ENCODE data around the gene MFAP3.
"Not testable (repeated sequence)": the region's sequence is repeated elsewhere in the genome, so short reads cannot be mapped to it uniquely, and the experiment has no call there.

MFAP3 gene

DNA sequence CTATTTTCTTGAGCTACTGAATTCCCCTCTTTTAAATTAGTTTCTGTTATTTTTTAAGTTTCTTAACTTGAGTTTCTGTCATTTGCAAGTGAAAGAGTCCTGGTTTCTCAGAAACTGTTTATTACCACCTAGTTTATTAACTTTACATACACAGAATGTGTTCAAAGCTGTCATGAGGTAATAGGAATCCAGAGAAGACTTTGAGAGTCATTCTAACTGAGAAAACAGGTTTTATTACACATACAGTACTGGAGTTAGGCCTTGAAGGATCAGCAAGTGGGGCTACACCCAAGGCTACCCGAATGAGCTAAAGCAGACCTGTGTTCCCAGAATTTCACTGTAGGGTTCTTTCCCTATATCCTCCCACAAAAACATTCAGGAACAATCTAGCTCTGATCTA is 33.1 kb upstream of the MFAP3 start:
- TF ChIP-seq, protein P1, sequence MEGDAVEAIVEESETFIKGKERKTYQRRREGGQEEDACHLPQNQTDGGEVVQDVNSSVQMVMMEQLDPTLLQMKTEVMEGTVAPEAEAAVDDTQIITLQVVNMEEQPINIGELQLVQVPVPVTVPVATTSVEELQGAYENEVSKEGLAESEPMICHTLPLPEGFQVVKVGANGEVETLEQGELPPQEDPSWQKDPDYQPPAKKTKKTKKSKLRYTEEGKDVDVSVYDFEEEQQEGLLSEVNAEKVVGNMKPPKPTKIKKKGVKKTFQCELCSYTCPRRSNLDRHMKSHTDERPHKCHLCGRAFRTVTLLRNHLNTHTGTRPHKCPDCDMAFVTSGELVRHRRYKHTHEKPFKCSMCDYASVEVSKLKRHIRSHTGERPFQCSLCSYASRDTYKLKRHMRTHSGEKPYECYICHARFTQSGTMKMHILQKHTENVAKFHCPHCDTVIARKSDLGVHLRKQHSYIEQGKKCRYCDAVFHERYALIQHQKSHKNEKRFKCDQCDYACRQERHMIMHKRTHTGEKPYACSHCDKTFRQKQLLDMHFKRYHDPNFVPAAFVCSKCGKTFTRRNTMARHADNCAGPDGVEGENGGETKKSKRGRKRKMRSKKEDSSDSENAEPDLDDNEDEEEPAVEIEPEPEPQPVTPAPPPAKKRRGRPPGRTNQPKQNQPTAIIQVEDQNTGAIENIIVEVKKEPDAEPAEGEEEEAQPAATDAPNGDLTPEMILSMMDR (conservative IDR thresholded peaks at IDR 0.05; ENCODE audit: low read depth, low read length) = no peak
- Histone ChIP-seq H3K9ac (no peak overlapping the region), H4K20me1 (ENCODE audit: insufficient read depth) (no peaks in the 10 kb centered on the region), H3K27ac (no peak overlapping the region), H3K4me2 (no peak overlapping the region), H3K27me3 (ENCODE audit: insufficient read depth, low read depth) (no peaks in the 10 kb centered on the region), H3K36me3 (ENCODE audit: insufficient read depth) (no peaks in the 10 kb centered on the region), H3K4me3 (IDR thresholded peaks at IDR 0.05; ENCODE audit: insufficient read depth, low read depth, low read length) (no peak overlapping the region), H3K79me2 (ENCODE audit: insufficient read depth, low read depth) (no peaks in the 10 kb centered on the region), H2AFZ (ENCODE audit: low read depth) (no peak overlapping the region), H3K4me1 (ENCODE audit: low read depth, poor library complexity, severe bottlenecking) (no peaks in the 10 kb centered on the region)

DNA sequence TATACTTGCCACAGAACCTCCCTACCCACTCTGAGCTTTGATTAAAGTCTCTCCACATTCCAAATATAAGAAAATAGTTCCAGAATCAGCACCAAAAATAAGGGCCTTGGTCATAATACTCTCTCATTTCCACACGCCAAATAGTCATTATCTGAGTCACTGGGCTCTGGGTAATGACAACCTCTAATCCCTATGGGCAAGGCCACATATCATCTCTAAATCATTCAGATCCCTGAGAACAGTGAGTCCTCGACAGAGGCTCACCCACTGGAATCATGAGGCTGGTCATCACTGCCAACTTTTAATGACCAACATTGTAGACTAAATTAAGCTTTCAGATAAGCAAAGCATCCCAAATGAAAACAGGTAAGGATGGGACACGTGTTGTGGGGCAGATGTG is 28.1 kb upstream of the MFAP3 start:
- Histone ChIP-seq H3K9ac (no peak overlapping the region), H3K27ac (no peak overlapping the region), H4K20me1 (ENCODE audit: insufficient read depth) (no peaks in the 10 kb centered on the region), H3K4me3 (IDR thresholded peaks at IDR 0.05; ENCODE audit: insufficient read depth, low read depth, low read length) (no peak overlapping the region), H3K79me2 (ENCODE audit: insufficient read depth, low read depth) (no peaks in the 10 kb centered on the region), H3K36me3 (ENCODE audit: insufficient read depth) (no peaks in the 10 kb centered on the region), H3K27me3 (ENCODE audit: insufficient read depth, low read depth) (no peaks in the 10 kb centered on the region), H3K4me1 (ENCODE audit: low read depth, poor library complexity, severe bottlenecking) (no peaks in the 10 kb centered on the region), H3K4me2 (no peak overlapping the region), H2AFZ (ENCODE audit: low read depth) (no peak overlapping the region)
- TF ChIP-seq, protein P1 (conservative IDR thresholded peaks at IDR 0.05; ENCODE audit: low read depth, low read length) = no peak

DNA sequence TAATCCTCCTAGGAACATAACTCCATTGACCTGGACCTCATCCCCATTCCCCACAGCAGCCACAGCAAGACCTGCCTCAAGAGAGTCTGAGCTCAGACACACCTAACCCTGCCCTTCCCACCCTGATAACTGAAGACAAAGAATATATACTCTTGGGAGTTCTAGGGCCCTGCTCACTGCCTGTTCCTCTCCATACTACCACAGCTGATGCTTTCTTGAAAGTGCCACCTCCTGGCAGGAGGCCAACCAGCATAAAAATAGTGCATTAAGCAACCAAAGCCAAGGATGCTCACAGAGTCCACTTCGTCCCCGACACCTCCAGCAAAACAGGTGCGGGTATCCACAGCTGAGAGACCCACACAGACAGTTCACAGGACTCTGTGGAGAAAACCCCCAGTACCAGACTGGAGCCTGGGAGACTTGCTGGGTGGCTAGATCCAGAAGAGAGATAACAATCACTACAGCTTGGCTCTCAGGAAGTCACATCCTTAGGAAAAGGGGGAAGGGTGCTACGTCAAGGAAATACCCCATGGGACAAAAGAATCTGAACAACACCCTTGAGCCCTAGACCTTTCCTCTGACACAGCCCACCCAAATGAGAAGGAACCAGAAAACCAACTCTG is 23.6 kb upstream of the MFAP3 start:
- no peak overlapping the region for H3K4me2 ChIP-seq
- no peak overlapping the region for H3K4me3 ChIP-seq (IDR thresholded peaks at IDR 0.05; ENCODE audit: insufficient read depth, low read depth, low read length)
- no peak overlapping the region for H3K9ac ChIP-seq
- H2AFZ ChIP-seq (ENCODE audit: low read depth) = no peak overlapping the region
- TF ChIP-seq, protein P1 (conservative IDR thresholded peaks at IDR 0.05; ENCODE audit: low read depth, low read length) = no peak
- no peaks in the 10 kb centered on the region for H3K36me3 ChIP-seq (ENCODE audit: insufficient read depth)
- no peaks in the 10 kb centered on the region for H4K20me1 ChIP-seq (ENCODE audit: insufficient read depth)
- H3K27me3 ChIP-seq (ENCODE audit: insufficient read depth, low read depth) = no peaks in the 10 kb centered on the region
- H3K4me1 ChIP-seq (ENCODE audit: low read depth, poor library complexity, severe bottlenecking) = no peaks in the 10 kb centered on the region
- no peak overlapping the region for H3K27ac ChIP-seq
- no peaks in the 10 kb centered on the region for H3K79me2 ChIP-seq (ENCODE audit: insufficient read depth, low read depth)

DNA sequence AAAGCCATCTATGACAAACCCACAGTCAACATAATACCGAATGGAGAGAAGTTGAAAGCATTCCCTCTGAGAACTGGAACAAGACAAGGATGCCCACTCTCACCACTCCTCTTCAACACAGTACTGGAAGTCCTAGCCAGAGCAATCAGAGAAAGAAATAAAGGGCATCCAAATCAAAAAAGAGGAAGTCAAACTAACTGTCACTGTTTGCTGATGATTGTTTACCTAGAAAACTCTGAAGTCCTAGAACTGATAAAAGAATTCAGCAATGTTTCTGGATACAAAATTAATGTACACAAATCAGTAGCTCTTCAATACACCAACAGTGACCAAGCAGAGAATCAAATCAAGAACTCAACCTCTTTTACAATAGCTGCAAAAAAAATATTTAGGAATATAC is 19.8 kb upstream of the MFAP3 start:
- H3K36me3 ChIP-seq (ENCODE audit: insufficient read depth) = not testable (repeated sequence)

DNA sequence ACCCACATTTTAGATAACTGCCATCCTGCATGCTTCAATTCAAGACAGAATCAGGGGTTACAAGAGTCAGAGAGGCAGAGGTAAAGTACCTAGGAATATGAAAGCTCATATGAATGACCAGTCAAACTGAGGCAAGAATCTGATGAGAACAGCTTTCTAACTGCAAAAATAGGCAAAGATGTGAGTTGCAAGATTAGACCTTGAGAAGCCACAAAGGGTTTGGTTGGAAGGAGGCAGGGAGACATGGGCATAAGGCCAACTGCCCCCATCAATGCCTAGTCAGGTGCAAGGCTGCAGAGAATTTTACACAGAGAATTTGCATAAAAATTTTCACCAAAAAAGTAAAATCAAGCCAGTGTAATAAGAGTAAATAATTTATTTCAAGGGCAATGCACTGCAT is 12.8 kb upstream of the MFAP3 start:
- no peaks in the 10 kb centered on the region for H4K20me1 ChIP-seq (ENCODE audit: insufficient read depth)
- no peak overlapping the region for H3K4me2 ChIP-seq
- H3K9ac ChIP-seq = no peak overlapping the region
- no peaks in the 10 kb centered on the region for H3K27me3 ChIP-seq (ENCODE audit: insufficient read depth, low read depth)
- no peak overlapping the region for H3K27ac ChIP-seq
- no peaks in the 10 kb centered on the region for H3K4me1 ChIP-seq (ENCODE audit: low read depth, poor library complexity, severe bottlenecking)
- no peaks in the 10 kb centered on the region for H3K79me2 ChIP-seq (ENCODE audit: insufficient read depth, low read depth)
- TF ChIP-seq, protein P1 (conservative IDR thresholded peaks at IDR 0.05; ENCODE audit: low read depth, low read length) = no peak
- no peaks in the 10 kb centered on the region for H3K36me3 ChIP-seq (ENCODE audit: insufficient read depth)
- H2AFZ ChIP-seq (ENCODE audit: low read depth) = no peak overlapping the region
- H3K4me3 ChIP-seq (IDR thresholded peaks at IDR 0.05; ENCODE audit: insufficient read depth, low read depth, low read length) = no peak overlapping the region

More for the DNA sequence above, 19.8 kb upstream of the MFAP3 start:
- H3K9ac ChIP-seq; H3K4me3 ChIP-seq (IDR thresholded peaks at IDR 0.05; ENCODE audit: insufficient read depth, low read depth, low read length); H3K27me3 ChIP-seq (ENCODE audit: insufficient read depth, low read depth); H3K27ac ChIP-seq; H2AFZ ChIP-seq (ENCODE audit: low read depth); H3K4me2 ChIP-seq; H4K20me1 ChIP-seq (ENCODE audit: insufficient read depth); H3K4me1 ChIP-seq (ENCODE audit: low read depth, poor library complexity, severe bottlenecking); H3K79me2 ChIP-seq (ENCODE audit: insufficient read depth, low read depth): not testable (repeated sequence)
